ENCODE results near the gene COL20A1.

COL20A1 gene

GRCh38 chr20:63277466-63278272, 15.3 kb upstream of the COL20A1 start:
- DNase-seq (ENCODE audit: low read depth in 1 of 2, low spot score in 1 of 2): no peak

- no peak for DNase-seq (ENCODE audit: low read depth in 1 of 2, low spot score in 1 of 2)
These were observed 14.3 kb upstream of the COL20A1 start for GRCh38 chr20:63278661-63279060.

GRCh38 chr20:63279931-63280330, 13.1 kb upstream of the COL20A1 start:
- DNase-seq (ENCODE audit: low read depth in 1 of 2, low spot score in 1 of 2): no peak

GRCh38 chr20:63280371-63280770, 12.6 kb upstream of the COL20A1 start:
- no peak for DNase-seq (ENCODE audit: low read depth in 1 of 2, low spot score in 1 of 2)

DNA sequence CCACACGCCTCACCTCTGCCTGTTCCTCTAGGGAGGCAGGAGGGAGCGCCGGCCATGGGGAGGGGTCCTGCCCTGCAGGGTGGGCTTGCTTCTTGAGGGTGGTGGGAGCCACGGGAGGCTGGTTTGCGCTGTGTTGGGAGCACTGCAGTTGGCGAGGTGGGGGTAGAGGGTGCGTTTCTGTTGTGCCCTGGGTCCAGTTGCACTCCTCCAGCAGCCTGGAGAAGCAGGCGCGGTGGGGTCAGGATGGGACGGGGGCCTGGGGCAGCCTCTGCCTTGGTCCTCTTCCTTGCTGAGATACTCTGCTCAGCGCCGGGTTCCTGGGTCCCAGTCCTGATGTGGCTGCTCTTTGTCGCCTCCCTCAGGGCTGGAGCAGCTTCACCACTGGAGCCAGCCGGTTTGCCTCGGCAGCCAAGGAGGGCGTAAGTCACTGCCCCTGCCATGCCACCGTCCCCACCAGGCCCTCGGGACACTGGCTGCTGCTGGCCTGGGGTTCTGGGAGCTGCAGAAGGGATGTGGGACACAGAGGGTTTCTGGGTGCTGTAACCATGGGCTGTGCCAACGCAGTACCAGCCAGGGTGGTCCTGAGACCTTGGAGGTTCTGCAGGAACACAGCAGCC, 11.9 kb upstream of the COL20A1 start:
- DNase-seq (ENCODE audit: low read depth in 1 of 2, low spot score in 1 of 2): no peak

- DNase-seq (ENCODE audit: low read depth in 1 of 2, low spot score in 1 of 2): no peak
These were observed 11.0 kb upstream of the COL20A1 start for GRCh38 chr20:63281742-63282665.

- no peak for DNase-seq (ENCODE audit: low read depth in 1 of 2, low spot score in 1 of 2)
These were observed 10.0 kb upstream of the COL20A1 start for GRCh38 chr20:63282946-63283345.

DNA sequence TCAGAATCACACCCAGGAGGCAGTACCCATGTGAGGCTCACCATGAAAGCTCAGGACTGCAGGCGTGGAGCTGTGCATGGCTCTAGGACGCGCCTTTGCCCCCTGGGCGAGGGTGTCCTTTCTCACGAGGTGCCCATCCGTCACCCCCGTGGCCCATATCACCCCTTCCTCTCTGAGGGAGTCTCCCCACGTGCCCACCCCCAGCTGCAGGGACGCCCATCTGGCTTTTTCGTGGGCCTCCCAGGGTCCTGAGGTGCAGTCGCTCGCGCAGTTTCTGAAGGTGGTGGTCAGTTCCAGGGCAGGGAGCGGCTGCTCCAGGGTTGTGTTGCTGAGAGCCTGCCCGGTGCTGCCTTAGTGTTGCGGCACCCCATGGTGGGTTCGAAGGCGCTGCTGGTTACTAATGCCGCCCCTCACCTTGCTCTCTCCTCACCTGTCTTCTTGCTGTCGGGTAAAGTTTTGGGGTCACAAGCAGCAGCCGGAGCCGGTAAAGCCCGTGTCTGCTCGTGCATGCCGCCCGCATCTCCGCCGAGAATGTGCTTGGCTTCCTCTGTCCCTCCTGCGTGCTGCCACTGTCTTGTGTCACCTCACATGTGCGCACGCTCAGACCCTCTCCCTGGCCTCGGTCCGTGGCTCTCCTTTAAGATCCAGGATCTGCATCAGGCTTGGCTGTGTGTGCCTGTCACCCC, 9.4 kb upstream of the COL20A1 start:
- DNase-seq (ENCODE audit: low read depth in 1 of 2, low spot score in 1 of 2): no peak

- no peak for DNase-seq (ENCODE audit: low read depth in 1 of 2, low spot score in 1 of 2)
These were observed 8.9 kb upstream of the COL20A1 start for GRCh38 chr20:63284083-63284440.

DNA sequence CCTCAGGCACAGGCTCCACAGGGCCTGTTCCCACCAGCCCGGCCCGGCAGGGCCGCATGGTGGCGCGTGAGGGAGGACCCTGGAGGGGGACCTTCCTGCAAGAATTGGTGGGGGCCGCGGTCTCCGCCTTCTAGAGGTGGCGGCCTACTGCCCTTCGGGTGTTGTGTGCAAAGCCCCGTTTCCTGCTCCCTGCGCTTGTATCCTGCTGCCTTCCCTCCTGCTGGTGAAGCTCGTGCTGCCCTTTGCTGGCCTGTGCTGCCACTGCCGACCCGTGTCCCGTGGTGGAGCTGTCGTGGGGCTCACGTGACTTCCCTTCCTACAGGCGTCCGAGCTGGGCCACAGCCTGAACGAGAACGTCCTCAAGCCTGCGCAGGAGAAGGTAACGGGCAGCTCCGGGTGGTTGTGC, 8.4 kb upstream of the COL20A1 start:
- DNase-seq (ENCODE audit: low read depth in 1 of 2, low spot score in 1 of 2): no peak

DNA sequence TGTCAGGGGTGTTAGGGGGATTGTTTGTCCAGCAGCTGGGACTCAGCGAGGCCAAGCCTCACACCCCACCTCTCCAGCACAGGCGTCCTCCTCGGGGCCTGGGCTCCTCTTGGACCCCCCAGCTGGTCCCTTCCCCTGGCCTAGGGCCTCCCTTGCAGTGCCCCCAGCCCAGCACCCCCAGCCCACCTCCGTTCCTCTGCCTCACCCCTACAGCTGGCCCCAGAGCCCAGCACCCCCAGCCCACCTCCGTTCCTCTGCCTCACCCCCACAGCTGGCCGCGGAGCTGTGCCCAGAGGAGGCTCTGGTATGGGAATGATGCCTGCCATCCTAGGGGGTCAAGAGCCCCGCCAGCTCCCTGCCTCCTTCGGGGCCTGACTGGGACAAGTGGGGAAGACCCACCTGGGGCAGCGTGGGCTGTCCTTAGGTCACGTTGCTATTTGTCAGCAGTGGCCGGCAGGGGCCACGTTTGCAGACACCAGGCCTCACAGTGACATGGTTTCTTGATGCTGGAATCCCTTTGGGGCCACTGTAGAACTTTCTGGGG, 7.9 kb upstream of the COL20A1 start:
- no peak for DNase-seq (ENCODE audit: low read depth in 1 of 2, low spot score in 1 of 2)

DNA sequence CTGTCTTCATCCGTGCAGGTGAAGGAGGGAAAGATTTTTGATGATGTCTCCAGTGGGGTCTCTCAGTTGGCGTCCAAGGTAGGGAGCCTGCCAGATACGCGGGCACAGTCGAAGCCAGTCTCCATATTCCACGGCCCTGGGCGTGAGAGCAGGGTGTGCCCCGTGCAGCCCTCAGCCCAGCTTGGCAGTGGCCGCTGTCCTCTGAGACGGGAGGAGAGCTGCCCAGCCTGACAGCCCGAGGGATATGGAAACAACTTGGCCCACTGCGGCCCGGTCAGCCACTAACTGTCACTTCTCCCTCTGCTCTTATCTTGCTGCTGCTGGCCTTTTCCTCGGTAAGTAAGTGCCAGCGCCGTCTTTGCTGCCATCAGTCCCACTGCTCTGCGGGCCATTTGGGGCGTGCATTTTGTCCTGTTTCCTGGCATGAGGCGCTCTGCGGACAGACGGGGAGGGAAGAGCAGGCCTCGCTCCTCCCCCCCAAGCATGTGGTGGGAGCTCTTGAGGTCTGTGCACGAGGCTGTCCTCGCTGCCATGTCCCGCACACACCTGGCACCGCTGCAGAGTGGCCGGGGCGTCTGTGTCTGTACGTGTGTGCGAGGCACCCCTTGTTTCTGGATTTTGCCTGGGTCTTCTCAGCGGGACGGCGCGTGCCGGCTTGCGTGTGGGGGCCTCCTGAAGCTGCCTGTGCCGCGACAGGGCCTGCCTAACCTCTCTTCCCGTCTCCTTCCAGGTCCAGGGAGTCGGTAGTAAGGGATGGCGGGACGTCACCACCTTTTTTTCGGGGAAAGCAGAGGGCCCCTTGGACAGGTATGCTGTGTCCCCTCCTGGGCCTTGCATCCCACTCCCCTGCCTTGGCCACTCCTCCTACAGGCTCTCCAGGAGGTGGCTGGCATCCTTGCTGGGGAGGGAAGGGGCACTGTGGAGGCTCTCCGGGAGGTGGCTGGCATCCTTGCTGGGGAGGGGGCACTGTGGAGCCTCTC, 7.1 kb upstream of the COL20A1 start:
- DNase-seq (ENCODE audit: low read depth in 1 of 2, low spot score in 1 of 2): no peak

GRCh38 chr20:63286781-63287696, 5.9 kb upstream of the COL20A1 start:
- DNase-seq (ENCODE audit: low read depth in 1 of 2, low spot score in 1 of 2): no peak

- DNase-seq (ENCODE audit: low read depth in 1 of 2, low spot score in 1 of 2): no peak
These were observed 5.0 kb upstream of the COL20A1 start for GRCh38 chr20:63287697-63288580.

- no peak for DNase-seq (ENCODE audit: low read depth in 1 of 2, low spot score in 1 of 2)
These were observed 4.3 kb upstream of the COL20A1 start for GRCh38 chr20:63288581-63289251.

GRCh38 chr20:63289311-63290135, 3.5 kb upstream of the COL20A1 start:
- no peak for DNase-seq (ENCODE audit: low read depth in 1 of 2, low spot score in 1 of 2)
